GM19438 (cell line): ENCODE measurements around the gene KRT79.
"Not testable (repeated sequence)": the region's sequence is repeated elsewhere in the genome, so short reads cannot be mapped to it uniquely, and the experiment has no call there.

Source experiments
- ATAC-seq: cut with Tn5 transposase; IDR thresholded peaks from one replicate; pipeline ENCODE4 v1.9.1; 2021; ENCODE audit warnings: low read depth; ENCODE audit not compliant: unreplicated experiment

KRT79 gene

GRCh38 chr12:52807544-52808470, 26.3 kb downstream of the KRT79 start:
- no peak for ATAC-seq

- no peak for ATAC-seq
These were observed 27.1 kb downstream of the KRT79 start for GRCh38 chr12:52806821-52807543.

- ATAC-seq: no peak
These were observed 27.8 kb downstream of the KRT79 start for GRCh38 chr12:52806169-52806811.

- ATAC-seq: no peak
These were observed 28.4 kb downstream of the KRT79 start for GRCh38 chr12:52805739-52806138.

- no peak for ATAC-seq
These were observed 29.1 kb downstream of the KRT79 start for GRCh38 chr12:52805000-52805399.

- ATAC-seq: no peak
These were observed 31.7 kb downstream of the KRT79 start for GRCh38 chr12:52802442-52802841.

- ATAC-seq: no peak
These were observed 32.3 kb downstream of the KRT79 start for GRCh38 chr12:52801773-52802172.

- ATAC-seq: no peak
These were observed 33.7 kb downstream of the KRT79 start for GRCh38 chr12:52800259-52800917.

- ATAC-seq: no peak
These were observed 34.5 kb downstream of the KRT79 start for GRCh38 chr12:52799505-52800211.

- ATAC-seq: no peak
These were observed 35.2 kb downstream of the KRT79 start for GRCh38 chr12:52798671-52799504.

GRCh38 chr12:52798003-52798670, 36.0 kb downstream of the KRT79 start:
- ATAC-seq: no peak

- ATAC-seq: no peak
These were observed 36.6 kb downstream of the KRT79 start for GRCh38 chr12:52797529-52797894.

GRCh38 chr12:52796839-52797528, 37.1 kb downstream of the KRT79 start:
- ATAC-seq: no peak

- ATAC-seq: no peak
These were observed 37.7 kb downstream of the KRT79 start for GRCh38 chr12:52796429-52796794.

- no peak for ATAC-seq
These were observed 38.2 kb downstream of the KRT79 start, which contains the start of gene KRT3 for GRCh38 chr12:52795694-52796428. TSS of gene KRT3 (minus strand) at chr12:52796117. CDS start at chr12:52796042, 75 bp downstream.

- ATAC-seq: not testable (repeated sequence)
These were observed 38.8 kb downstream of the KRT79 start for GRCh38 chr12:52795332-52795674.

- no peak for ATAC-seq
These were observed 39.4 kb downstream of the KRT79 start for GRCh38 chr12:52794479-52795331.
